Astrocyte of the cerebellum (primary cell): ENCODE measurements around the gene FAF1.

ENCODE experiments used
- DNase-seq: peaks from one replicate; pipeline ENCODE4 v3.0.0-alpha.2; 2011; ENCODE audit warnings: low read depth
- H3K4me3 ChIP-seq: 2 replicates; pipeline ENCODE4 v1.5.1; 2011; ENCODE audit warnings: mild to moderate bottlenecking, low read depth, low read length, moderate library complexity
- CTCF ChIP-seq: IDR thresholded peaks from 2 replicates; pipeline ENCODE4 v1.5.1; 2012; ENCODE audit warnings: low read length, low read depth, moderate library complexity, mild to moderate bottlenecking; ENCODE audit errors: missing control alignments
- in situ Hi-C: cut with HindIII; loops from 2 replicates; pipeline ENCODE4 v1.10.0; 2017; ENCODE audit warnings: low sequenced_read_pairs

The FAF1 gene

DNA sequence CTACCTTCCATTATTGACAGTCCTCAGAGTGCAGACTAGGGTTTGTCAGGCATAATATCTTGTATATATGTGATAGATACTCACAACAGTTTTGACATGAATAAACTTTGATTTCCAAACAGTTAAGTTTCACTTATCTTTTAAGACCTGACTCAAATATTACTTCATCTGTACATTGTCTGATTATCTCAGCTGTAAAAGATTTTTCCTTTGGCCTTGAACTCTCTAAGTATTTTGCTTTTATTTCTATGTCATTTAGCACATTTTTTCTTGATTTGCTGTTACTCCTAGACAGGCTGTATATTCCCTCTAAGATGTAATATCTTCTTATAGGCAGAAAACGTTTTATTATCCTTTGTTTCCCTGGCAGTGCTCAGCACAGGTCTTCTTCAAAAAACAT is 471.2 kb downstream of the FAF1 start:
- no peak for TF ChIP-seq CTCF
- no peak overlapping the region for H3K4me3 ChIP-seq
- no peak for DNase-seq
- in situ Hi-C loops = no loop called here

DNA sequence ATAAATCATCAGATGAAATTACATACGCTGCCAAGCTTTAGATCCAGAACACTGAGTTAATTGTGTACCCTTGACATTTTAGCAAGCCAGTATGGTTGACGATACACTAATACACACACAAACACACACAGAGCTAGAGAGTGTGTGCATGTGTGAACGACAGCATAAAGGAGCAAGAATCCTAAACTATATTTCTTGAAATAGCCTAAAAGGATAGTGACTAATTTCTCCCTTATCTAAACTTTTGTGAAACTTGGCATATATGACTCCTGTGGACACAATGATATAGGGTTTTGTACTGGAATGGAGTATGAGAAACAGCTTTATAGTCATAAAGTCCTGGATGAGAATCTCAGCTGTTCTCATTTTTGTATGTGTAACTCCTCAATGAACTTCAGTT is 471.7 kb downstream of the FAF1 start:
- TF ChIP-seq CTCF = no peak
- in situ Hi-C loops = no loop called here
- H3K4me3 ChIP-seq = no peak overlapping the region
- DNase-seq = no peak

DNA sequence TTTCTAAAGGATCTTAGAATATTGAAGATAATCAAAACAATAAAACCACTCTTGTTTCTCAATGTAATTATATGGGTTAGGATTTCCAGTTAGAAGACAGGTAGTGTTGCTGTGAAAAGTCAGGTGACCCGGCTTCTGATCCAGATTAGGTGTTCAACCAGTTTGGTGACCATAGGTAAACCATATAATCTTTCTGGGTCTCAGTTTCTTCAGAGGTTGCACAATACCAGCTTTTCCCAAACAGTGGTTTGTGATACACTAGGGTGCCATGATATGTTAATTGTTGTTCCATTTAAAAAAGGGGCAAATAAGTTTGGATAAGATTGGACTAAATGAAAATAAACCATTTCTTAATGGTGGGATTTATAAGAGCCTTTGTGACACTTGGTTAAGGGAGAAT is 472.3 kb downstream of the FAF1 start:
- no peak for TF ChIP-seq CTCF
- no peak overlapping the region for H3K4me3 ChIP-seq
- no peak for DNase-seq
- in situ Hi-C loops = no loop called here

DNA sequence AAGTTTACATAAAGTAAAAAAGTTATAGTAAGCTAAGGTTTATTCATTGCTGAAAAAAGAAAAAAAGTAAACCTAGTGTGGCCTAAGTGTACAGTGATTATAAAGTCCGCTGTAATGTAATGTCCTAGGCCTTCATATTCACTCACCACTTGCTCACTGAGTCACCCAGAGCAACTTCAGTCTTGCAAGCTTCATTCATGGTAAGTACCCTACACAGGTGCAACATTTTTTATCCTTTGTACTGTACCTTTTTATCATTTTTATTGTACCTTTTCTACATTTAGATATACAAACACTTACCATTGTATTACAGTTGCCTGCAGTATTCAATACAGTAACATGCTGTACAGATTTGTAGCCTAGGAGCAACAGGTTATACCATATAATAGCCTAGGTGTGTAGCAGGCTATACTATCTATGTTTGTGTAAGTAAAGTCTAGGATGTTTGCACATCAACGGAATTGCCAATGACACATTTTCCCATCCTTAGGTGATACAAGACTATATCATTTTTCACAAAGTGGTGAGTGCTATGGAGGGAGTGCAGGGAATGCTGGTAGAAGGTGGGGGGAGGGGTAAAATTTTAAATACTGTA is 478.8 kb downstream of the FAF1 start:
- no peak for DNase-seq
- TF ChIP-seq CTCF = no peak
- H3K4me3 ChIP-seq = no peak overlapping the region
- in situ Hi-C loops = no loop called here

GRCh38 chr1:50476800-50477199 is 483.3 kb downstream of the FAF1 start:
- in situ Hi-C loops = no loop called here
- no peak for DNase-seq
- no peak overlapping the region for H3K4me3 ChIP-seq
- TF ChIP-seq CTCF = no peak

GRCh38 chr1:50474859-50475809 is 484.9 kb downstream of the FAF1 start:
- no peak overlapping the region for H3K4me3 ChIP-seq
- in situ Hi-C loops = no loop called here
- no peak for TF ChIP-seq CTCF
- DNase-seq = no peak
